NT2/D1 (cell line): Measurements from ENCODE around the gene KANSL1L.

ENCODE experiments used
- SUZ12 ChIP-seq: IDR thresholded peaks from 2 replicates; pipeline ENCODE4 v1.6.1; 2011; ENCODE audit not compliant: insufficient read length, insufficient read depth; ENCODE audit errors: extremely low read depth
- YY1 ChIP-seq: IDR thresholded peaks from 2 replicates; pipeline ENCODE4 v1.6.1; 2011; ENCODE audit not compliant: insufficient read length, insufficient read depth
- ZNF274 ChIP-seq: IDR thresholded peaks from 2 replicates; pipeline ENCODE4 v1.6.1; 2011; ENCODE audit warnings: mild to moderate bottlenecking, low read depth, low read length

- TF ChIP-seq YY1 (no peak), ZNF274 (no peak), SUZ12 (no peak)
These were observed 1.6 kb downstream of the KANSL1L start for GRCh38 chr2:210169516-210170195.
